ENCODE results near the gene GRPEL1. TPM values are rescaled to one million over a fixed set of nuclear protein-coding genes. Genes with fewer than 3 reads are reported as not detected.
A peak's percentile ranks its signal among the peaks of the same experiment; 100 is the strongest.

The GRPEL1 gene
- total and polyA plus RNA-seq, 11 donors: 38.6 to 70.8 (median 55.4) TPM

DNA sequence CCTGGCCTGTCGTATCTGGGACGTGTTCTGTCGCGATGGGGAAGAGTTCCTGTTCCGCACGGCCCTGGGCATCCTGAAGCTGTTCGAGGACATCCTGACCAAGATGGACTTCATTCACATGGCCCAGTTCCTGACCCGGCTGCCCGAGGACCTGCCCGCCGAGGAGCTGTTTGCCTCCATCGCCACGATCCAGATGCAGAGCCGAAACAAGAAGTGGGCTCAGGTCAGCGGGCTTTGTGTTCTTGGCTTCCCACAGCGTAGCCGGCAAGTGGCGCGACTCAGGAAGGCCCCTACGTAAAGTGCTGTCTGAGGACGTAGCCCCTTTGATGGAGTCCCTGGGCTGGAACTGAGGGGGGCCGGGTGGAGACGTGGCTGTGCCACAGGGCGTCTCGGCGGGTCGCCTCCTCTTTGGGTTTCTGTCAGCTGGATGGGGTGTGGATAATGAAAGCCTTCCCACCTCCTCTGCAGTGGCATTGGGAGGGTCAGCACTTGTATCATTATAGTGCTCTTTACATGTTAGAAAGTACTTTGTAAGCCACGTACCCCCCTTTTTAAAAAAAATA lies 42.7 kb downstream of the GRPEL1 start:
- TF ChIP-seq, protein P1, sequence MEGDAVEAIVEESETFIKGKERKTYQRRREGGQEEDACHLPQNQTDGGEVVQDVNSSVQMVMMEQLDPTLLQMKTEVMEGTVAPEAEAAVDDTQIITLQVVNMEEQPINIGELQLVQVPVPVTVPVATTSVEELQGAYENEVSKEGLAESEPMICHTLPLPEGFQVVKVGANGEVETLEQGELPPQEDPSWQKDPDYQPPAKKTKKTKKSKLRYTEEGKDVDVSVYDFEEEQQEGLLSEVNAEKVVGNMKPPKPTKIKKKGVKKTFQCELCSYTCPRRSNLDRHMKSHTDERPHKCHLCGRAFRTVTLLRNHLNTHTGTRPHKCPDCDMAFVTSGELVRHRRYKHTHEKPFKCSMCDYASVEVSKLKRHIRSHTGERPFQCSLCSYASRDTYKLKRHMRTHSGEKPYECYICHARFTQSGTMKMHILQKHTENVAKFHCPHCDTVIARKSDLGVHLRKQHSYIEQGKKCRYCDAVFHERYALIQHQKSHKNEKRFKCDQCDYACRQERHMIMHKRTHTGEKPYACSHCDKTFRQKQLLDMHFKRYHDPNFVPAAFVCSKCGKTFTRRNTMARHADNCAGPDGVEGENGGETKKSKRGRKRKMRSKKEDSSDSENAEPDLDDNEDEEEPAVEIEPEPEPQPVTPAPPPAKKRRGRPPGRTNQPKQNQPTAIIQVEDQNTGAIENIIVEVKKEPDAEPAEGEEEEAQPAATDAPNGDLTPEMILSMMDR (IDR thresholded peaks at IDR 0.05): no peak
- no peak for TF ChIP-seq POLR2A (IDR thresholded peaks at IDR 0.05)
- Histone ChIP-seq H3K9me3 (no peaks in the 10 kb centered on the region), H3K4me1 (no peaks in the 10 kb centered on the region), H3K36me3 (peaks cover 0 to 87% (median 66%) of the 10 kb centered on the region in 9 donors), H3K4me3 (no peak overlapping the region), H3K27me3 (no peaks in the 10 kb centered on the region), H3K27ac (no peak overlapping the region)
- ATAC-seq (no peak), DNase-seq (no peak)
- 89 to 94% (median 91%) methylated on average over 27 to 28 of the region's 28 CpGs for WGBS, 4 donors
- intact Hi-C loops (cut with DNase I): no loop called here

DNA sequence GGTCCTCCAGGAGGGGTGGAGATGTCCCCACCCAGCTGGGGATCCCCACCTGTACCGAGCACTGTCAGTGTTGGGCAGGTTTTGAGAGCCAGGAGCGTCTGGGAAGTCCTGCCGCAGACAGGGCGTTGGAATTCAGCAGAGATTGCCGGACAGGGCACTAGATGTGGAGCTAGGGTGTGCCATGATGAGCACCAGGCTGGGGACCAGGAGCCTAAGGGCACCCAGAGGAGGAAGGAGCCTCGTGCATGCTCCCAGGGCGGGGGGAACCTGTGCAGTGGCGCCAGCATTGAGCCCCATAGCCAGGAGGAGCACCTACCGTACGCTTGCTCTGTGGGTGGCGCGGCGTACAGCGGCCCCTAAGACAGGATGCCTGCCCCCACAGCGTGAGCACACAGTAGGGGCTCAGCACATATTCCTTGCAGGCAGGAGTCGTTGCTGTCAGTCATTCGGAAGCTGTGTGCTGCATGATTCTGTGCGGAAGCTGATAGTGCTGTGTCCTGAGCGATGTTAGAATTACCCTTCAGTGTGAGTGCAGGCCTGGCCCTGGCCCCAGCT lies 43.5 kb downstream of the GRPEL1 start:
- 87 to 93% (median 89%) methylated on average over 19 of the region's 19 CpGs for WGBS, 4 donors
- H3K4me1 ChIP-seq: no peaks in the 10 kb centered on the region
- H3K4me3 ChIP-seq: no peak overlapping the region
- no peaks in the 10 kb centered on the region for H3K9me3 ChIP-seq
- H3K27ac ChIP-seq: no peak overlapping the region
- H3K27me3 ChIP-seq: no peaks in the 10 kb centered on the region
- H3K36me3 ChIP-seq: peaks cover 0 to 82% (median 59%) of the 10 kb centered on the region in 9 donors
- DNase-seq (no peak), ATAC-seq (peak in 1 of 4 donors; percentile 9)
- intact Hi-C loops (cut with DNase I): no loop called here
- TF ChIP-seq POLR2A (IDR thresholded peaks at IDR 0.05): no peak
- TF ChIP-seq, protein P1 (IDR thresholded peaks at IDR 0.05): no peak

DNA sequence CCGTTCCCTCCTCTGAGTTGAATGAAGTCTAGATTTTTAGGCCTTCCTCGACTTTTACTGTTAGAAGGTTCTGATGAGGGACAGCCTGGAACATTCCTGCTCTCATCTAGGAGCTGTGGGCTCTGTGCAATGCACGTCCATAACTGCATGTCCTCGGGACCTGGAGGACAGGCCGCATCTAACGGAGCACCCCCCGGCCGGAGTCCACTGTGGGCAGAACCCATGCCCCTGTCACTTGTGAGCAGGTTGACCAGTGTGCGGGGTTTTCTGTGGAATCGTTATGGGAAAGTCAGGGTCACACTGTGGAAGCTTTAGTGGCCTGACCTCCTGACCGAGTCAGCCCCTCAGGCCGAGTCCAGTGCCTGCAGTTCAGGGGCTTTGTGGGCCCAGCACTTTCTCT lies 44.0 kb downstream of the GRPEL1 start:
- no peak for DNase-seq
- Histone ChIP-seq H3K27ac (no peak overlapping the region), H3K4me1 (no peaks in the 10 kb centered on the region), H3K4me3 (no peak overlapping the region), H3K36me3 (peaks cover 0 to 82% (median 59%) of the 10 kb centered on the region in 9 donors), H3K9me3 (no peaks in the 10 kb centered on the region), H3K27me3 (no peaks in the 10 kb centered on the region)
- intact Hi-C loops (cut with DNase I): no loop called here
- no peak for ATAC-seq
- 94 to 97% (median 95%) methylated on average over 5 to 12 of the region's 12 CpGs for WGBS, 4 donors
- TF ChIP-seq, protein P1 (IDR thresholded peaks at IDR 0.05): no peak
- TF ChIP-seq POLR2A (IDR thresholded peaks at IDR 0.05): no peak

DNA sequence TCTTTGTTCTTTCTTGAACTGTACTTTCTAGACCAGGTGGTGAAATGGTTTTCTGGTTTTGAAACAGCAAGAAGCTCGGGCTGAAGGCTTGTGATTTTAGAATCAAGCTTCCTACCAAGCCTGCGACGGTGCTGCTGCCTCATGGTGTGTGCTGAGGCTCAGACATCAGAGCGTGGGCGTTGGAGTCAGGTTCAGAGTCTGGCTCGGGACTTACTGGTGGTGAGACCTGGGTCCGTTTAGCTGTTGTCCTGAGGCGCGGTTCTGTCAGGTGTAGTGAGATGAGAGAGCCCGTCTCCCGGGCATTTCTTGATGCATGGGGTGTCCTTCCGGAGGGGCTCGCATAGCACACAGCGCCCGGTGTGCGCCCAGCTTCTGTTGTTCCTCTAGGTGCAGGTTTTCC lies 44.4 kb downstream of the GRPEL1 start:
- Histone ChIP-seq H3K27ac (no peak overlapping the region), H3K4me1 (peaks cover 0 to 1% (median 0%) of the 10 kb centered on the region in 12 donors), H3K9me3 (no peaks in the 10 kb centered on the region), H3K27me3 (no peaks in the 10 kb centered on the region), H3K36me3 (peaks cover 0 to 82% (median 60%) of the 10 kb centered on the region in 9 donors), H3K4me3 (no peak overlapping the region)
- WGBS, 4 donors: 91 to 97% (median 95%) methylated on average over 12 to 16 of the region's 16 CpGs
- ATAC-seq: no peak
- intact Hi-C loops (cut with DNase I): no loop called here
- TF ChIP-seq, protein P1 (IDR thresholded peaks at IDR 0.05): no peak
- TF ChIP-seq POLR2A (IDR thresholded peaks at IDR 0.05): no peak
- DNase-seq: no peak
